HepG2 (cell line): ENCODE data around the gene PSMA7. TPM values are rescaled to one million over a fixed set of nuclear protein-coding genes. Genes with fewer than 3 reads are reported as not detected.
A peak's percentile ranks its signal among the peaks of the same experiment; 100 is the strongest.

ENCODE experiments used
- BCL6 ChIP-seq: IDR thresholded peaks from 2 replicates; pipeline ENCODE4 v1.6.1; 2016; ENCODE audit warnings: missing genetic modification reagents, missing compliant biosample characterization
- CCDC6 ChIP-seq: sonication (generic); formaldehyde crosslinking; IDR thresholded peaks from 2 replicates; pipeline ENCODE4 v1.8.1; 2022; ENCODE audit warnings: mild to moderate bottlenecking, missing genetic modification reagents, moderate library complexity
- EHMT2 ChIP-seq: fragments of 200-600 bp; sonication (generic); IDR thresholded peaks from 2 replicates; pipeline ENCODE4 v1.7.0; 2017; ENCODE audit warnings: antibody characterized with exemption, low read depth, low read length, borderline replicate concordance
- GTF3A ChIP-seq: sonication (generic); formaldehyde crosslinking; conservative IDR thresholded peaks from 2 replicates; pipeline ENCODE4 v1.4.0; 2020; ENCODE audit warnings: mild to moderate bottlenecking, missing genetic modification reagents
- NR2F2 ChIP-seq: IDR thresholded peaks from 2 replicates; pipeline ENCODE4 v1.6.1; 2012; ENCODE audit warnings: low read depth, inconsistent platforms, borderline replicate concordance
- PAWR ChIP-seq: sonication (generic); formaldehyde crosslinking; IDR thresholded peaks from 2 replicates; pipeline ENCODE4 v1.4.0; 2020; ENCODE audit warnings: missing genetic modification reagents, mild to moderate bottlenecking, borderline replicate concordance
- RERE ChIP-seq: IDR thresholded peaks from 2 replicates; pipeline ENCODE4 v1.6.1; 2016; ENCODE audit warnings: low read depth, missing genetic modification reagents, missing compliant biosample characterization
- SNAPC2 ChIP-seq: sonication (generic); formaldehyde crosslinking; IDR thresholded peaks from 2 replicates; pipeline ENCODE4 v1.8.1; 2022; ENCODE audit warnings: mild to moderate bottlenecking, missing genetic modification reagents
- SPEN ChIP-seq: sonication (generic); formaldehyde crosslinking; IDR thresholded peaks from 2 replicates; pipeline ENCODE4 v1.5.1; 2020; ENCODE audit warnings: low read depth, mild to moderate bottlenecking, missing genetic modification reagents
- TEAD2 ChIP-seq: sonication (generic); formaldehyde crosslinking; IDR thresholded peaks from 2 replicates; pipeline ENCODE4 v1.9.0; 2021; ENCODE audit warnings: missing genetic modification reagents
- TFE3 ChIP-seq: IDR thresholded peaks from 2 replicates; pipeline ENCODE4 v1.6.1; 2016
- TGIF2 ChIP-seq: IDR thresholded peaks from 2 replicates; pipeline ENCODE4 v1.6.1; 2016; ENCODE audit warnings: control low read depth, missing compliant biosample characterization
- ZBTB20 ChIP-seq: sonication (generic); formaldehyde crosslinking; IDR thresholded peaks from 2 replicates; pipeline ENCODE4 v1.8.1; 2023; ENCODE audit warnings: missing genetic modification reagents, low read depth, mild to moderate bottlenecking, borderline replicate concordance
- ZNF513 ChIP-seq: sonication (generic); formaldehyde crosslinking; conservative IDR thresholded peaks from 2 replicates; pipeline ENCODE4 v1.5.0; 2020; ENCODE audit warnings: missing genetic modification reagents
- ZNF776 ChIP-seq: sonication (generic); formaldehyde crosslinking; IDR thresholded peaks from 2 replicates; pipeline ENCODE4 v1.4.0; 2020; ENCODE audit warnings: mild to moderate bottlenecking, missing genetic modification reagents
- ZNF878 ChIP-seq: sonication (generic); formaldehyde crosslinking; IDR thresholded peaks from 2 replicates; pipeline ENCODE4 v1.8.1; 2023; ENCODE audit warnings: mild to moderate bottlenecking, missing genetic modification reagents, moderate library complexity
- ZNF891 ChIP-seq: sonication (generic); formaldehyde crosslinking; IDR thresholded peaks from 2 replicates; pipeline ENCODE4 v1.5.0; 2020; ENCODE audit warnings: mild to moderate bottlenecking, missing genetic modification reagents
- polyA plus RNA-seq, 8 experiments: library from polyadenylated mRNA; depleted of rRNA in 3 of 8; stranded (reverse) in 7 of 8; unstranded in 1 of 8; fragments of >200 nt; fragmentation: Illumina TruSeq in 4 of 8; extraction: Trizol in 4 of 8; gene quantifications; 2 replicates each; pipeline versions ENCODE4 v1.2.1 to v1.2.3, GENCODE V29; 2011 to 2016; ENCODE audit warnings: low read depth in 4 of 8, missing spikeins in 1 of 8, mixed read lengths in 1 of 8; ENCODE audit not compliant: insufficient read depth in 1 of 8
- total RNA-seq, 5 experiments: library from RNA; depleted of rRNA; stranded (reverse); fragments of >200 nt; fragmentation: Illumina TruSeq; extraction: Trizol; gene quantifications; 2 replicates each; pipeline ENCODE4 v1.2.3, GENCODE V29; 2016; ENCODE audit warnings: low read depth in 1 of 5
- TF ChIP-seq, protein P1 (sequence below): sonication (generic); formaldehyde crosslinking; conservative IDR thresholded peaks from 2 replicates; pipeline ENCODE4 v1.8.0; 2022; ENCODE audit warnings: missing genetic modification reagents
- TF ChIP-seq, protein P2 (sequence below): IDR thresholded peaks from 2 replicates; pipeline ENCODE4 v1.6.1; 2016; ENCODE audit warnings: missing genetic modification reagents, missing compliant biosample characterization

Gene PSMA7
- total and polyA plus RNA-seq, 2 of the 13 experiments (the other 11 are each of a cell fraction or from before 2014, with no cell fraction given): 531 to 631 TPM

DNA sequence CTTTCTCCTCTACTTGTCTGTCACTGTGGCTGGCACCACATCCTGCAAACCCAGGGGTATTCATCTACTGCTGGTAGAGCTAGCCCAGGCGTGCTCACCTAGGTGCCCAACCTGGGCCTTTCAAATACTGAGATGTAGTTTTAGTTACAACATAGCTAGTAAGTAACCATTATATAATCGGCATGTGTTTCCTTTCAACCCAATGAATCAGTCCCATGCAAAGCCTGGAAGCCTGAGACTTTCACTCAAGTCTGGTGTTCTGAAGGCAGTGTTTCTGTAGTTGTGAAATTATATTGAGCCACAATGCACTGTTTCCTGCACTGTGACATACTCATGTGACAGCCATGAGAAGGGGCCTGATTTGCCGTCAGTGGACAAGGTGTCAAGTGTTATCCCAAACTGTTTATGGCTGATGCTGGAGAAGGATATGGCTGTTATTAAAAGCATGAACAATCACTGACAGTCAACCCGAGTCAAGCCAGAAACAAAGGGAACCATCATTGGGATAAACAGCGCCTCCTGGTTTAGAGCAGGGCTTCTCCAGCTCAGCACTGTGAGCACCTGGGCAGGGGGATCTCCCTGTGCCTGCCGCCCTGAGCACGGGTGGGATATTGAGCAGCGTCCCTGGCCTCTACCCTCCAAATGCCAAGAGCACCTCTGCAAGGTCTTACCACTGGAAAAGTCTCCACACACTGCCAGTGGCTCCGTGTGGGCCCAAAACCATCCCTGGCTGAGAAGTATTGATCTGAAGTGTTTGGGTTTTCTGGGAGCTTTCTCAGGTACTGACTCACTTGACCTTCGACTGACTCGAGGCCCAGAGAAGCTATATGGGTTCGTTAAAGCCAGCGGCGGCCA, 1.6 kb downstream of the PSMA7 start (continued):
- no peak for TF ChIP-seq ZNF776 (CRISPR knock-in tag)
- TF ChIP-seq ZNF513 (CRISPR knock-in tag): no peak
- TF ChIP-seq, protein P1, sequence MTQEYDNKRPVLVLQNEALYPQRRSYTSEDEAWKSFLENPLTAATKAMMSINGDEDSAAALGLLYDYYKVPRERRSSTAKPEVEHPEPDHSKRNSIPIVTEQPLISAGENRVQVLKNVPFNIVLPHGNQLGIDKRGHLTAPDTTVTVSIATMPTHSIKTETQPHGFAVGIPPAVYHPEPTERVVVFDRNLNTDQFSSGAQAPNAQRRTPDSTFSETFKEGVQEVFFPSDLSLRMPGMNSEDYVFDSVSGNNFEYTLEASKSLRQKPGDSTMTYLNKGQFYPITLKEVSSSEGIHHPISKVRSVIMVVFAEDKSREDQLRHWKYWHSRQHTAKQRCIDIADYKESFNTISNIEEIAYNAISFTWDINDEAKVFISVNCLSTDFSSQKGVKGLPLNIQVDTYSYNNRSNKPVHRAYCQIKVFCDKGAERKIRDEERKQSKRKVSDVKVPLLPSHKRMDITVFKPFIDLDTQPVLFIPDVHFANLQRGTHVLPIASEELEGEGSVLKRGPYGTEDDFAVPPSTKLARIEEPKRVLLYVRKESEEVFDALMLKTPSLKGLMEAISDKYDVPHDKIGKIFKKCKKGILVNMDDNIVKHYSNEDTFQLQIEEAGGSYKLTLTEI (CRISPR knock-in tag): no peak
- no peak; the same call in 1 of the 2 replicates for TF ChIP-seq RERE (CRISPR knock-in tag)
- peak; percentile 77 for TF ChIP-seq SPEN (CRISPR knock-in tag)
- TF ChIP-seq CCDC6 (CRISPR knock-in tag): no peak
- TF ChIP-seq TGIF2 (CRISPR knock-in tag): peak; percentile 40; the same call in 1 of the 2 replicates
- no peak for TF ChIP-seq SNAPC2
- no peak for TF ChIP-seq ZNF891 (CRISPR knock-in tag)
- no peak for TF ChIP-seq NR2F2
- no peak for TF ChIP-seq GTF3A (CRISPR knock-in tag)
- TF ChIP-seq, protein P2, sequence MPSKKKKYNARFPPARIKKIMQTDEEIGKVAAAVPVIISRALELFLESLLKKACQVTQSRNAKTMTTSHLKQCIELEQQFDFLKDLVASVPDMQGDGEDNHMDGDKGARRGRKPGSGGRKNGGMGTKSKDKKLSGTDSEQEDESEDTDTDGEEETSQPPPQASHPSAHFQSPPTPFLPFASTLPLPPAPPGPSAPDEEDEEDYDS (CRISPR knock-in tag): no peak
- no peak for TF ChIP-seq PAWR
- no peak for TF ChIP-seq ZNF878 (CRISPR knock-in tag)
- no peak for TF ChIP-seq TFE3 (CRISPR knock-in tag)
- no peak for TF ChIP-seq BCL6 (CRISPR knock-in tag)
- no peak; the same call in 1 of the 2 replicates for TF ChIP-seq ZBTB20 (CRISPR knock-in tag)
- TF ChIP-seq EHMT2: no peak
- no peak for TF ChIP-seq TEAD2 (CRISPR knock-in tag)
